ENCODE results near the gene CNTNAP2.
"Not testable (repeated sequence)": the region's sequence is repeated elsewhere in the genome, so short reads cannot be mapped to it uniquely, and the experiment has no call there.

DNA sequence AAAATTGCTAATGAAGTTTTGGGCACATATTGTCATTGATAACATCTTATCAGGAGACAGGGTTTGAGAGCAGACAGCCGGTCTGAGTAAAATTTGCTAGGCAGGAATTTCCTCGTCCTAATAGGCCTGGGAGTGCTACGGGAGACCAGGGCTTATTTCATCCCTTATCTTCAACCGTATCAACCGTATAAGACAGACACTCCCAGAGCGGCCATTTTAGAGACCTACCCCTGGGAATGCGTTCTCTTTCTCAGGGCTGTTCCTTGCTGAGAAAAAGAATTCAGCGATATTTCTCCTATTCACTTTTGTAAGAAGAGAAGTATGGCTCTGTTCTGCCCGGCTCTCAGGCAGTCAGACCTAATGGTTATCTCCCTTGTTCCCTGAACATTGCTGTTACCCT lies 74.8 kb downstream of the CNTNAP2 start:
- TF ChIP-seq, protein P1, sequence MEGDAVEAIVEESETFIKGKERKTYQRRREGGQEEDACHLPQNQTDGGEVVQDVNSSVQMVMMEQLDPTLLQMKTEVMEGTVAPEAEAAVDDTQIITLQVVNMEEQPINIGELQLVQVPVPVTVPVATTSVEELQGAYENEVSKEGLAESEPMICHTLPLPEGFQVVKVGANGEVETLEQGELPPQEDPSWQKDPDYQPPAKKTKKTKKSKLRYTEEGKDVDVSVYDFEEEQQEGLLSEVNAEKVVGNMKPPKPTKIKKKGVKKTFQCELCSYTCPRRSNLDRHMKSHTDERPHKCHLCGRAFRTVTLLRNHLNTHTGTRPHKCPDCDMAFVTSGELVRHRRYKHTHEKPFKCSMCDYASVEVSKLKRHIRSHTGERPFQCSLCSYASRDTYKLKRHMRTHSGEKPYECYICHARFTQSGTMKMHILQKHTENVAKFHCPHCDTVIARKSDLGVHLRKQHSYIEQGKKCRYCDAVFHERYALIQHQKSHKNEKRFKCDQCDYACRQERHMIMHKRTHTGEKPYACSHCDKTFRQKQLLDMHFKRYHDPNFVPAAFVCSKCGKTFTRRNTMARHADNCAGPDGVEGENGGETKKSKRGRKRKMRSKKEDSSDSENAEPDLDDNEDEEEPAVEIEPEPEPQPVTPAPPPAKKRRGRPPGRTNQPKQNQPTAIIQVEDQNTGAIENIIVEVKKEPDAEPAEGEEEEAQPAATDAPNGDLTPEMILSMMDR (conservative IDR thresholded peaks at IDR 0.05; ENCODE audit: low read depth, low read length), result not testable (repeated sequence)
- not testable (repeated sequence) for TF ChIP-seq EZH2 (IDR thresholded peaks at IDR 0.05; ENCODE audit: borderline replicate concordance, low read depth, low read length, poor library complexity, severe bottlenecking)
